NCI-H69 (cell line): ENCODE measurements around the gene GRIN2A.
A peak's percentile ranks its signal among the peaks of the same experiment; 100 is the strongest.

Experiments used
- DNase-seq: peaks from one replicate; lab custom pipeline; 2025; lab: John Stamatoyannopoulos, UW

The GRIN2A gene

GRCh38 chr16:9854675-9855074 lies 327.6 kb downstream of the GRIN2A start:
- DNase-seq: no peak

- no peak for DNase-seq
Measured at GRCh38 chr16:9852003-9852402, 330.2 kb downstream of the GRIN2A start.

- DNase-seq: no peak
Measured at GRCh38 chr16:9850817-9851216, 331.4 kb downstream of the GRIN2A start.

GRCh38 chr16:9849697-9850245 lies 332.5 kb downstream of the GRIN2A start:
- peak; percentile 22 for DNase-seq

GRCh38 chr16:9847146-9847545 lies 335.1 kb downstream of the GRIN2A start:
- DNase-seq: no peak

GRCh38 chr16:9846362-9847099 lies 335.7 kb downstream of the GRIN2A start:
- no peak for DNase-seq

- no peak for DNase-seq
Measured at GRCh38 chr16:9845661-9846361, 336.4 kb downstream of the GRIN2A start.

- DNase-seq: no peak
Measured at GRCh38 chr16:9844361-9844760, 337.9 kb downstream of the GRIN2A start.

- DNase-seq: no peak
Measured at GRCh38 chr16:9843424-9844018, 338.7 kb downstream of the GRIN2A start.

- no peak for DNase-seq
Measured at GRCh38 chr16:9840761-9841665, 341.2 kb downstream of the GRIN2A start.

GRCh38 chr16:9837481-9837880 lies 344.7 kb downstream of the GRIN2A start:
- DNase-seq: no peak

- no peak for DNase-seq
Measured at GRCh38 chr16:9836118-9836736, 346.0 kb downstream of the GRIN2A start.

- DNase-seq: no peak
Measured at GRCh38 chr16:9827062-9827752, 355.0 kb downstream of the GRIN2A start.

- no peak for DNase-seq
Measured at GRCh38 chr16:9826656-9827055, 355.6 kb downstream of the GRIN2A start.

- DNase-seq: no peak
Measured at GRCh38 chr16:9824200-9825068, 357.8 kb downstream of the GRIN2A start.

GRCh38 chr16:9823510-9823909 lies 358.7 kb downstream of the GRIN2A start:
- DNase-seq: no peak

GRCh38 chr16:9821970-9822369 lies 360.3 kb downstream of the GRIN2A start:
- DNase-seq: no peak

- DNase-seq: no peak
Measured at GRCh38 chr16:9821331-9821730, 360.9 kb downstream of the GRIN2A start.

- no peak for DNase-seq
Measured at GRCh38 chr16:9820476-9821246, 361.6 kb downstream of the GRIN2A start.
